Activated CD4-positive, CD25-positive, alpha-beta regulatory T cell (primary cell): ENCODE measurements around the gene B3GALT5.

Source experiments
- DNase-seq, 4 experiments: peaks; one replicate each; lab custom pipeline; 2025; lab: John Stamatoyannopoulos, UW

Gene B3GALT5

DNA sequence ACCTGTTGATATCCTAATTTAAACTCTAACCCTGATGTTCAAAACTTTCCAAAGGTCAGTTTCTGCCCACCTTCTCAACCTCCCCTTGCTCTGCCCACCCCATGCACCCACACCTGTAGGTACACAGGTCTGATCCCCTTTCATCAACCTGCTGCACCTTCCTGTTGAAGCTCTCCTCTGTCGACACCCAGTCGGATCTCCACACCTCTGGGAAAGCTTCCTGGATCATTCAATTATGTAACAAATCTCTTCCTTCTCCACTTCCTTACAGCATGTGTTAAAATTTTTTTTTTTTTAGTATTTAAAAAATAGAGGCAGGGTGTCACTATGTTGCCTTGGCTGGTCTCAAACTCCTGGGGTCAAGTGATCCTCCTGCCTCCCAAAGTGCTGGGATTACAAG, 87.6 kb downstream of the B3GALT5 start:
- DNase-seq, result no peak

DNA sequence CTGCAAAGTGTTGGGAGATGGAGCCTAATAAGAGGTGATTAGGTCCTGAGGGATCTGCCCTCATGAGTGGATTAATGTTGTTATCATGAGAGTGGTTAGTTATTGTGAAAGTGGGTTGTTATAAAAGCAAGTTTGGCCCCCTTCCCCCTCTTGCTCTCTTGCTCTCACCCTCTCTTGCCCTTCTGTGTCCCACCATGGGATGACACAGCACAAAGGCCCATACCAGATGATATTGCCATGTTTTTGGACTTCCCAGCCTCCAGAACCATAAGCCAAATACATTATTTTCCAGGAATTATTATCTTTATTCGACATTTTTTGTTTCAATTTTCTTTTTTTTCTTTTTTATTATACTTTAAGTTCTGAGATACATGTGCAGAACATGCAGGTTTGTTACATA, 90.8 kb downstream of the B3GALT5 start:
- no peak for DNase-seq

DNA sequence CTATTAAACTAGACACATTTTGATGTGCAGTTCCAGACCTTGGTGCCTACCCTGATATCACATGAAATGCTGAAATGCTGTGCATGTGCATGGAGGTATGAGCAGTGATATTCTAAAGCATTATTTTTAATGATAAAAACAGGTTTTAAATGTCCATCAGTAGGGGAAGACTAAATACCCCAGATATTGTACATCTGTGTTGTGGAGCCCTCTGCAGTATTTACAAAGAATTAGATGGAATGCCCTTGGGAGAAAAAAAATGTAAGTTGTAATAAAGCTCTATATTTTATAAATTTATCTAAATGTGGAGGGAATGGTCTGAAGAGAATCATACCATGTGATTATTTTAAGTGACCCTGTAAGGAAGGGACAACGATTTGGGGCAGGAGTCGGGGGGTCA, 93.1 kb downstream of the B3GALT5 start:
- DNase-seq, result no peak

DNA sequence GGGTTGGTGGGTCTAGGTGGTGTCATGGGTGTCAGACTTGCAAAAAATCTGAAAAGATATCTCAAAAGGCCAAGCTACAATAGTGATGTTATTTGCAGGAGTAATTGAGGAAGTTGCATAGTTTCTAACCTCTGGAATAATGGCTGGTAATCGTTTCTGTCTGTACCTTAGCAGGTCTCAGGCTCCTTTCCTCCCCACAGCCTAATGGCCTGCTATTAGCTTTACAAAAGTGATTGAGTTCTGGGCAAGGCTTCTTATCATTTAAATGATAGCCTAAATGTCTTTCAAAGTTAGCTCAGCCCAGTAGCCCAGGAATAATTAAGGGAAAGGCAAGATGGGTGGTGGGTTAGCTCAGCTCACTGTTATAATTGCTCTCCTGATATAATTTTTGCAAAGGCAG, 94.6 kb downstream of the B3GALT5 start:
- no peak for DNase-seq

DNA sequence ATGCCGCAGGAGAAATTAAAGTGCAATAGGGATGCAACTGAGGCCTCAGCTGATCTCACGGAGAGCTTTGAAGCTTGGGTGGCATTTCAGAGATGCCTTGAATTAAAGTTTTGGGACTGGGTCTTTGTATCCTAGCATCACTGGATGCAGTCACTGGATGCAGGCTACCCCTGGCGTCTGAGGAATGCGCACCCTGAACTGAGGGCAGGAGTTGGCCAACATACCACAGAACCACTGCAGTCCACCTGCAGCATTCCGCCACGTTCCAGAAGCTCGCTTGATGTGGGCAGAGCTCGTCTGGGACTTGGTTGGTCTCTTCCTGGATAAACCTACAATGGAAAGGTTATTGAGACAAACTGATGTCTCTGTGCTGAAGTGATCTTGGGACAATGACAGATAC, 98.1 kb downstream of the B3GALT5 start:
- DNase-seq, result no peak

DNA sequence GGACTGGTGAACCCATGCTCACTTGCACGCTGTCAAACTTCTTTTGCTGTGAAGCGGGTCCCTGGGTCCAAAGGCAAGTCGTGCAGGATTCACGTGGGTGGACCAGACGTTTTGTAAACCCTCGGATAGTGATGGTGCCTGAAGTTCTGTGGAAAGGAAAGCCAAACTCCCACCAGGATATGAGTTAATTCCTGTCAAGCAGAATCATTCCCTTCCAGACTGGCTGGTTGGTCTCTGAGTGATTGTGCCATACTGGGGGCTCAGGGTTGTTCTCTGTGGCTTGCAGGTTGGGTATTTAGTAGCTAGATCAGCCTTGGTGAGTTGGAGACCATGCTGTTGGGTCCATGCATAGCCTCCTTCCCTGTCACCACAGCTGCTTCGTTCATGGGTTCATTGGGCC, 99.5 kb downstream of the B3GALT5 start:
- no peak for DNase-seq

DNA sequence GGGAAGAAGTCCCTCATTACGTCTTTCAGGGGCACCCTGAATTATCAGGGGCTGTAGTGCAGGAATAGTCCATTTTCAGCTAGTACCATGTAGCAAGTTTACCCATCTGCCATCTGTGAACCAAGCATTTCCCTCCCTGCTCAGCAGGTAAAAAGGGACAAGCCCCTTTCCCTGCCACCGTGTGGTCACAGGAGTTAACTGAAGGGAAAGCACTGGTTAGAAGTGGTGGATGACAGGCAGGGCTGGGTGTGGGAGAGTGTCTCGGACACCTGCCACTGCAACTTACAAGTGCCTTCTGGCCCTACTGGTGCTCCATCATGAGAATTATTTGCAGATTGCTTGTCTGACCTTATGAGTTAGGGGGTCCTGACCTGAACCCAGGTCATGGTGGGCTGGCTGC, 100.2 kb downstream of the B3GALT5 start:
- DNase-seq, result no peak

DNA sequence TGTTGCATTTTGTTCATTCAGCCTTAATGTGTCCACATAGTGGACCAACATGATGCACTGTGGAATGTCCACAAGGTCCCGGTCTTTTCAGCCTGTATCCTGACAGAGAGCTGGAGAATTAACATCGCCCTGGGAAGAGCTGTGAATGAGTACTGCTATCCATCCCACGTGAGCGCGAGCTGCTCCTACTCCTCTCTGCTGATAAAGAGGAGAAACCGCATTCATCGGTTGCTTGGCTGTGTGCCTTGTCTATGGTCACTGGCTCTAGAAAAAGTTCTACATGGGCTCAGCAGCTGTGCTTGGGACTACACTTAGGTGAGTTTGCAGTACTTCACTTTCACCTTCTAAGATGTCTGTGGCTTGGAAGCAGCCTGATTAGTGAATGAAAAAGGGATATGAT, 101.2 kb downstream of the B3GALT5 start:
- DNase-seq, result no peak

DNA sequence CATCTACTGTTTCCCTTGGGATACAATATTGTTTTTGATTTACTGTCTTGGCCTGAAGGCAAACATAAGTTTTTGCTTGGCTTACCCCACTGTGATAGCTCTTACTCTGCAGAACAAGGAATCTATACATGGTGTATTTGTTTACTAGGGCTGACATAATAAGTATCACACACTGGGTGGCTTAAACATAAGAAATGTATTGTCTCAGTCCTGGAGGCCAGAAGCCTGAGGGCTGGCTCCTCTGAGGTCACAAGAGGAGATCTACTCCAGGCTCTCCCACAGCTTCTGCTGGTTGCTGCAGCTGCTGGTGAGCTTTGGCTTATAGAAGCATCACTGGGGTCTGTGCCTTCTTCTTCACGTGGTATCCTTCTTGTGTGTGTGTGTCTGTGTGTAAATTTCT, 101.6 kb downstream of the B3GALT5 start:
- DNase-seq, result no peak

DNA sequence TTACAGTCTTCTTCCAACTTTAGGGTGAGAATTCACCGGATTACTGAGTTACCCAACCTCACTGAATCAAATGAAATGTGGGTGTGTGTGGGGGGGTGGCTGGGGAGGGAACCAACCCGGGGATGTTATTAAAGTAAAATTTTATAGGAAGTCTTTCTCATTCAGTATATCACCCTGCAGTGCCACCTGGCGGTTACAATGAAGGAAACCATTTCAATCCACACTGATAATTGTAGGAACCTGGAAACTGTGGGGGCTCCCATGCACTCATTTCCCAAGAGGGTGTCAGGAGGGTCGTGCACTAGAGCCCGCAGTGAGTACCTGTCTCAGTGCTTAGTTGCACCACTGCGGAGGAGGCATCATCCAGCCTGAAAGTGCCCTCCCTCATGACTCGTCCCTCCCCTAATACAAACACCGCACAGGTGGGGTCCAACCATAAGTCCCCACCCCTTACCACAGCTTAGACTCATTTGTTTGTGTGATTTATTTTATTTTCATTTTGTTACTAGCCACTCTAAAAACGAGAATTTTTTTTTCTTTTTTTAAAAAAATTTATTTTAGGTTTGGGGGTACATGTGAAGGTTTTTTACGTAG, 103.2 kb downstream of the B3GALT5 start:
- peak in 1 of 4 experiments; percentile 11 for DNase-seq

DNA sequence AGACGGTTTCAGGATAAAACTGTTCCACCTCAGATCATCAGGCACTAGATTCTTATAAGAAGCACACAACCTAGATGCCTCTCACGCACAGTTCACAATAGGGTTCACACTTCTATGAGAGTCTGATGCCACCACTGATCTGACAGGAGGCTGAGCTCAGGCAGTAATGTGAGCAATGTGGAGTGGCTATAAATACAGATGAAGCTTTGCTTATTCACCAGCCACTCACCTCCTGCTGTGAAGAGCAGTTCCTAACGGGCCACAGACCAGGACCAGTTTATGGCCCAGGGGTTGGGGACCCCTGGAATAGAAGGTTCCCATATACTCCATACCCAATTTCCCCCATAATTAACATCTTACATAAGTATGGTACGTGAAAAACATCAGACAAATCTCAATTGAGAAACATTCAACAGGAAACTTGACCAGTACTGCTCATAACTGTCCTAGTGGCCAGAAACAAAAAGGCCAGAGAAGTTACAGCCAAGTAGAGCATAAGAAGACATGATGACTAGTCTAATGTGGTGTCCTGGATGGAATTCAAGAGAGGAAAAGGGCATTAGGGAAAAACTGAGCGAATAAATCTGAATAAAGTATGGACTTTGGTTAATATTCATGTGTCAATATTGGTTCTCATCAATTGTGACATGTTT, 107.5 kb downstream of the B3GALT5 start:
- DNase-seq, result no peak

DNA sequence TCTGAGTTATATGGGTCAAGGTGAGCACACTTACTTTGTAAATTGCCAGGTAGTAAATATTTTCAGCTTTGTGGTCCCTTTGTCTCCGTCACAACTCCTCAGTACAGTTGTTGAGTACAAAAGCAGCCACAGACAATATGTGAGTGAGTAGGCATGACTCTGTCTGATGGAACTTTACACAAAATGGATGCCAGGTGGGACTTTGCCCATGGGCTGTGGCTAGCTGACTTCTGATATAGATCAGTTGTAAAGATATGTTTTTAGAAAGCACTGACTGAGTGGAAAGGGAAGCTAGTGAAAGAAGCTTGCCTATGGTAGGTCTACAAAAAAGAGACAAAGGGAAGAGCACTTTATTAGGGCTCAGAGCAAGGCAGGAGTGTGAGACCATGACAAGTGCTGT, 109.1 kb downstream of the B3GALT5 start:
- no peak for DNase-seq
